Heart right ventricle (tissue), 16 donors: Measurements from ENCODE around the gene VPS8. TPM values are rescaled to one million over a fixed set of nuclear protein-coding genes. Genes with fewer than 3 reads are reported as not detected.

Experiments
- ATAC-seq, 8 donors: fragments of 200-7000 bp; cut with Tn5 transposase; one replicate each; pipeline ENCODE4 v1.9.1; 2020; ENCODE audit warnings: mild to moderate bottlenecking in 8 of 8, moderate library complexity in 8 of 8, moderate number of reproducible peaks in 1 of 8
- DNase-seq, 2 donors: peaks; one replicate each; pipeline ENCODE4 v3.0.0-alpha.2; 2020
- H3K27ac ChIP-seq, 10 donors: fragments of 200-600 bp; sonication (generic) in 2 of 10; one replicate each; pipeline versions ENCODE4 v1.5.0 to v1.8.0; 2020 to 2022; ENCODE audit warnings: mild to moderate bottlenecking in 3 of 10
- H3K27me3 ChIP-seq, 7 donors: fragments of 200-600 bp; one replicate each; pipeline ENCODE4 v1.8.0; 2021 to 2022; ENCODE audit warnings: mild to moderate bottlenecking in 2 of 7
- H3K36me3 ChIP-seq, 9 donors: fragments of 200-600 bp; sonication (generic) in 1 of 9; one replicate each; pipeline versions ENCODE4 v1.5.0 to v1.8.0; 2020 to 2022; ENCODE audit warnings: mild to moderate bottlenecking in 2 of 9
- H3K4me1 ChIP-seq, 9 donors: fragments of 200-600 bp; sonication (generic) in 1 of 9; one replicate each; pipeline versions ENCODE4 v1.5.0 to v1.8.0; 2020 to 2022; ENCODE audit warnings: mild to moderate bottlenecking in 4 of 9
- H3K4me3 ChIP-seq, 10 donors: fragments of 200-600 bp; sonication (generic) in 2 of 10; one replicate each; pipeline versions ENCODE4 v1.5.0 to v1.8.0; 2020 to 2022; ENCODE audit warnings: mild to moderate bottlenecking in 7 of 10, moderate library complexity in 2 of 10
- H3K9me3 ChIP-seq, 11 donors: fragments of 200-600 bp in 10 of 11; sonication (generic) in 2 of 11; one replicate each; pipeline versions ENCODE4 v1.5.0 to v1.8.0; 2013 to 2022; ENCODE audit warnings: mild to moderate bottlenecking in 2 of 11, control low read depth in 1 of 11, moderate library complexity in 1 of 11
- WGBS, 2 donors: extraction: QIAGEN DNeasy Blood & Tissue Kit; methylation state at CpG; one replicate each; pipeline ENCODE4 v1.1.7; 2013; ENCODE audit warnings: inconsistent platforms in 1 of 2; 5-methylcytosine and 5-hydroxymethylcytosine counted together
- intact Hi-C, 10 donors: fragments of 100-400 bp; cut with DNase I; formaldehyde crosslinking; loops; one replicate each; pipeline versions ENCODE4 v1.11.1 to v1.14.2; 2022
- long read RNA-seq, 3 donors: library from polyadenylated mRNA; unstranded; transcript quantifications; one replicate each; pipeline ENCODE4 v2.0.0, GENCODE V29; 2020 to 2021
- polyA plus RNA-seq, 2 donors: library from polyadenylated mRNA; stranded (reverse); fragments of 200-250 nt; gene quantifications; one replicate each; pipeline ENCODE4 v1.2.3, GENCODE V29; 2013
- total RNA-seq, 10 donors: library from RNA; stranded (reverse); fragmentation: NEBNext Ultra II Directional in 3 of 10; extraction: Animal tissue kit (Norgen Biotek cat#: 25700) in 3 of 10; gene quantifications; one replicate each; pipeline versions ENCODE4 v1.2.1 to v1.2.4, GENCODE V29; 2021 to 2023
- TF ChIP-seq, protein P1 (sequence below), 9 donors: fragments of 200-600 bp; sonication (generic) in 2 of 9; IDR thresholded peaks; one replicate each; pipeline versions ENCODE4 v1.5.0 to v1.8.0; 2021 to 2022; ENCODE audit warnings: antibody characterized with exemption in 9 of 9, mild to moderate bottlenecking in 5 of 9, moderate library complexity in 1 of 9
- donor health status: Arrhythmogenic right ventricular cardiomyopathy.
- donor health status: ischemic (EF 13 %, LVEDD 7.1; RV severe dilation, severe dysfunction).
- donor health status: healthy with polysubstance abuse.
- donor health status: DM: no; HTN: yes; CAD: no.
- donor health status: DM: no; HTN: no; CAD: no.
- donor health status: ischemic (EF 25% LVEDD 6.9; RV normal size, moderate dysfunction).
- donor health status: ischemic (EF 25% LVEDD 5.7; RV mildly dilated, moderate dysfunction).
- donor health status: healthy.
- donor health status: DM: yes; HTN: yes; CAD: no.
- donor health status: Ischemic cardiomyopathy.
- donor health status: ischemic (EF 35%, LVEDD 5.7; RV mildly dilated, moderate dysfunction).
- donor health status: nonischemic (EF 11% LVEDD 7.7; RV severe dilation, severe dysfunction).
- donor health status: DM: yes; HTN: yes; CAD: no.
- donor health status: PGD.
- donor health status: ischemic (EF 29% LVEDD 5.4; RV normal size, mild dysfunction).
- donor health status: nonischemic (EF 23%, LVEDD 6.1; RV moderate dilation, normal function).

Gene VPS8, protein sequence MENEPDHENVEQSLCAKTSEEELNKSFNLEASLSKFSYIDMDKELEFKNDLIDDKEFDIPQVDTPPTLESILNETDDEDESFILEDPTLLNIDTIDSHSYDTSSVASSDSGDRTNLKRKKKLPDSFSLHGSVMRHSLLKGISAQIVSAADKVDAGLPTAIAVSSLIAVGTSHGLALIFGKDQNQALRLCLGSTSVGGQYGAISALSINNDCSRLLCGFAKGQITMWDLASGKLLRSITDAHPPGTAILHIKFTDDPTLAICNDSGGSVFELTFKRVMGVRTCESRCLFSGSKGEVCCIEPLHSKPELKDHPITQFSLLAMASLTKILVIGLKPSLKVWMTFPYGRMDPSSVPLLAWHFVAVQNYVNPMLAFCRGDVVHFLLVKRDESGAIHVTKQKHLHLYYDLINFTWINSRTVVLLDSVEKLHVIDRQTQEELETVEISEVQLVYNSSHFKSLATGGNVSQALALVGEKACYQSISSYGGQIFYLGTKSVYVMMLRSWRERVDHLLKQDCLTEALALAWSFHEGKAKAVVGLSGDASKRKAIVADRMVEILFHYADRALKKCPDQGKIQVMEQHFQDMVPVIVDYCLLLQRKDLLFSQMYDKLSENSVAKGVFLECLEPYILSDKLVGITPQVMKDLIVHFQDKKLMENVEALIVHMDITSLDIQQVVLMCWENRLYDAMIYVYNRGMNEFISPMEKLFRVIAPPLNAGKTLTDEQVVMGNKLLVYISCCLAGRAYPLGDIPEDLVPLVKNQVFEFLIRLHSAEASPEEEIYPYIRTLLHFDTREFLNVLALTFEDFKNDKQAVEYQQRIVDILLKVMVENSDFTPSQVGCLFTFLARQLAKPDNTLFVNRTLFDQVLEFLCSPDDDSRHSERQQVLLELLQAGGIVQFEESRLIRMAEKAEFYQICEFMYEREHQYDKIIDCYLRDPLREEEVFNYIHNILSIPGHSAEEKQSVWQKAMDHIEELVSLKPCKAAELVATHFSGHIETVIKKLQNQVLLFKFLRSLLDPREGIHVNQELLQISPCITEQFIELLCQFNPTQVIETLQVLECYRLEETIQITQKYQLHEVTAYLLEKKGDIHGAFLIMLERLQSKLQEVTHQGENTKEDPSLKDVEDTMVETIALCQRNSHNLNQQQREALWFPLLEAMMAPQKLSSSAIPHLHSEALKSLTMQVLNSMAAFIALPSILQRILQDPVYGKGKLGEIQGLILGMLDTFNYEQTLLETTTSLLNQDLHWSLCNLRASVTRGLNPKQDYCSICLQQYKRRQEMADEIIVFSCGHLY (N-terminal part only)
- total RNA-seq (100 to 1,000 TPM in 4 of 10 donors, 10 to 100 TPM in 6; 39.7 to 123 (median 94.2) TPM), polyA plus RNA-seq (10 to 100 TPM; 11.1 to 19.5 TPM)
- long read RNA-seq, donor 1, full-length matches to known transcripts = 32 of 63 reads
- long read RNA-seq, donor 1, partial matches to known transcripts = 18 of 63 reads
- long read RNA-seq, donor 1, other reads (novel, unspliced or antisense) = 13 of 63 reads
- long read RNA-seq, donor 2, full-length matches to known transcripts = 51 of 84 reads
- long read RNA-seq, donor 2, partial matches to known transcripts = 15 of 84 reads
- long read RNA-seq, donor 2, other reads (novel, unspliced or antisense) = 18 of 84 reads
- long read RNA-seq, donor 3, full-length matches to known transcripts = 37 of 86 reads
- long read RNA-seq, donor 3, partial matches to known transcripts = 30 of 86 reads
- long read RNA-seq, donor 3, other reads (novel, unspliced or antisense) = 19 of 86 reads

DNA sequence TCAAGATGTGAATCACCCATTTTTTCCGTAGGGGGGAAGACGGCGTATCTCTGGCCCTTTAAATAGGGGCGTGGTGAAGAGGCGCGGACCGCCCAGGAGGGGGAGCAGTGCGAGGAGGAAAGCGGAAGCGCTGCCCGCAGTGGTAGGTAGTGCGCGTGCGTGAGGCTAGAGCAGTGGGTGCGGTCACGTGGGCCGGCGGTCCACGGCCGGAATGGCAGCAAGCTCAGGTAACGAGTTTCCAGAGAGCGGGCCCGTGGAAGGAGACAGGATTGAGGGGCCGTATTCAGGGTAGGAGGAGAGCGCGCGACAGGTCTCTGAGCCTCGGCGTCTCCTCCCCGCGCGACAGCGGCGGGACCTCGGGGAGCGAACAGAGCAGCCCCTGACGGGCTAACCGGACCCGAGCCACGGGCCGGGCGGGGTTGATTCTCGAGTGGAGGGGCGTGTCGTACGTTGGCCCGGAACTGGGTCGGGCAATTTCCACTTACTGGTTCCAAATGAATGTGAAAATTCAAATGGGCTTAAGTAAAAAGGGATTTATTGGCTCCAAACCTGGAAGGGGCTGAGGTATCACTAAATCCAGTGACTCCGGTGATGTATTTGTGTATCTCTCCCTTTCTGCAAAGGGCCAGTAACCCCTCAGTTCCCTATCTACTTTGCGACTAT is at the start of gene VPS8:
Gene VPS8 (plus strand): TSS at position 168 of the 663 bp plus-strand sequence. CDS start 12,467 bp downstream, outside the sequence.
- Histone ChIP-seq H3K4me1 (peaks cover 4 to 61% (median 32%) of the 10 kb centered on the region in 9 donors), H3K36me3 (peaks cover 0 to 14% (median 0%) of the 10 kb centered on the region in 9 donors), H3K4me3 (peak within 1 kb of the TSS; percentile 74 to 100 (median 81)), H3K9me3 (no peaks in the 10 kb centered on the region), H3K27me3 (no peaks in the 10 kb centered on the region), H3K27ac (peak within 1 kb of the TSS in 9 of 10 donors; percentile 56 to 92 (median 85))
- TF ChIP-seq, protein P1, sequence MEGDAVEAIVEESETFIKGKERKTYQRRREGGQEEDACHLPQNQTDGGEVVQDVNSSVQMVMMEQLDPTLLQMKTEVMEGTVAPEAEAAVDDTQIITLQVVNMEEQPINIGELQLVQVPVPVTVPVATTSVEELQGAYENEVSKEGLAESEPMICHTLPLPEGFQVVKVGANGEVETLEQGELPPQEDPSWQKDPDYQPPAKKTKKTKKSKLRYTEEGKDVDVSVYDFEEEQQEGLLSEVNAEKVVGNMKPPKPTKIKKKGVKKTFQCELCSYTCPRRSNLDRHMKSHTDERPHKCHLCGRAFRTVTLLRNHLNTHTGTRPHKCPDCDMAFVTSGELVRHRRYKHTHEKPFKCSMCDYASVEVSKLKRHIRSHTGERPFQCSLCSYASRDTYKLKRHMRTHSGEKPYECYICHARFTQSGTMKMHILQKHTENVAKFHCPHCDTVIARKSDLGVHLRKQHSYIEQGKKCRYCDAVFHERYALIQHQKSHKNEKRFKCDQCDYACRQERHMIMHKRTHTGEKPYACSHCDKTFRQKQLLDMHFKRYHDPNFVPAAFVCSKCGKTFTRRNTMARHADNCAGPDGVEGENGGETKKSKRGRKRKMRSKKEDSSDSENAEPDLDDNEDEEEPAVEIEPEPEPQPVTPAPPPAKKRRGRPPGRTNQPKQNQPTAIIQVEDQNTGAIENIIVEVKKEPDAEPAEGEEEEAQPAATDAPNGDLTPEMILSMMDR (IDR thresholded peaks at IDR 0.05) = peak; percentile 41 to 82 (median 69)
- intact Hi-C loops = no loop called here
- WGBS, 2 donors = 0% methylated on average over 49 to 50 of the region's 50 CpGs
- ATAC-seq = peak; percentile 92 to 98 (median 96)
- DNase-seq = peak; percentile 96

DNA sequence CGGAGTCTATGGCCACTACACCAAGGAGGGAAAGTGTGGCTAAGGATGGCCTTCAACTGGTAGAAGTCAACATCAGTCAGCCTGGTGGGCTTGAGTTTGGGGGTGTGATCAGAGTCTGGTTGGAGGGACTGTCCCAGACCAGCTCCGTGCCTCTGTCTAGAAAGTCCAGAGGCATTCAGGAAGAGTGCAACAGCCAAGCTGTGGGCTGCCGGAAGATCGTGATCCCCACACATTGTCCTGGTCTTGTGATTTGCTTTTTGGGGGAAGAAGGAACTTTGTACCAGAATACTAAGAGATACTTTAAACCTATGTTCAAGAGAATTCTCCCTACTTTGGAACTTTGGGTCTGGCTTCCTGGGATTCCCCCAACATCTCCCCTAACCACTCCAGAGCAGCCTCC is 47.8 kb upstream of the VPS8 start:
- intact Hi-C loops = loop anchor here in 1 of 10 donors (10.0 kb wide), 1 partner anchor 399 kb away; the partner anchor contains the start of genes CLCN2 and POLR2H
- ATAC-seq = no peak
- Histone ChIP-seq H3K9me3 (no peaks in the 10 kb centered on the region), H3K36me3 (no peaks in the 10 kb centered on the region), H3K4me3 (no peak overlapping the region), H3K4me1 (peaks cover 0 to 22% (median 14%) of the 10 kb centered on the region in 9 donors), H3K27ac (no peak overlapping the region), H3K27me3 (peaks cover 0 to 13% (median 0%) of the 10 kb centered on the region in 7 donors)
- TF ChIP-seq, protein P1 (IDR thresholded peaks at IDR 0.05) = no peak
- DNase-seq = no peak
- 88 to 97% methylated on average over 4 of the region's 4 CpGs for WGBS, 2 donors

DNA sequence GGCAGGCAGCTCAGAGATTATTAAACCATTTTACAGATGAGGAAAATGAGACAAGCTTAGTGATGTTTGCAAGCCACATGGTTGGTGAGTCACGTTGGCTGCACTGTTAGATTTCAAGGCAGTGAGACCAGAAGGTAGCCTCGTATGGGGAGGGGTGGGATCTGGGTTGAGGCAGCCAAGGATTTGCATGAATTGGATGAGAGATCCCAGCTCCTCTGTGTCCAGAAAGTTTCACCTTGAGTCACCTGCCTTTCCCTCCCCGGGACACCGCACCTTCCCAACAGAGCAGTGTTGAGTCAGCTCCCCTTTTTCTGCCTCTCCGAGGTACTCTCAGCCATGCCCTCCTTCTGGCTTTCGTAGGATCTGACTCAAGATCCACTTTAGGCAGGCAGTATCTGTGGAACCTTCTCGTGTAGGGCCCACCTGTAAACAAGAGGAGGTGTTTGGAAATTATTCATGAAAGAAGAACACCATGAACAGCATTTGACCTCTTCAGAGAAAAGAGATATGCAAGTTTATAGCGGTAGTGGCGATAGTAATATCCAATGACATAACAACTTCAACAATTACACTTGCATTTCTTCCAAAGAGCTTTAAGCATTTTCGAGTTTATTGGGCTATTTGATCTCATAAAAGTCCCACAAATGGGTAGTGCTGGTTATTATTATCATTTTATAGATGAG is 46.8 kb upstream of the VPS8 start:
- H3K9me3 ChIP-seq = no peaks in the 10 kb centered on the region
- H3K36me3 ChIP-seq = no peaks in the 10 kb centered on the region
- intact Hi-C loops = loop anchor here in 1 of 10 donors (10.0 kb wide), 1 partner anchor 400 kb away; the partner anchor contains the start of genes CLCN2 and POLR2H
- H3K4me3 ChIP-seq = no peak overlapping the region
- H3K4me1 ChIP-seq = peaks cover 0 to 20% (median 11%) of the 10 kb centered on the region in 9 donors
- ATAC-seq = no peak
- DNase-seq = no peak
- 81 to 82% methylated on average over 10 of the region's 10 CpGs for WGBS, 2 donors
- no peak overlapping the region for H3K27ac ChIP-seq
- TF ChIP-seq, protein P1 (IDR thresholded peaks at IDR 0.05) = no peak
- H3K27me3 ChIP-seq = peaks cover 0 to 21% (median 0%) of the 10 kb centered on the region in 7 donors
